B cell (primary cell): ENCODE results near the gene SBK1.

ENCODE experiments used
- CTCF ChIP-seq: fragments of 200-600 bp; IDR thresholded peaks from one replicate; pipeline ENCODE4 v1.8.0; 2022; ENCODE audit warnings: antibody characterized with exemption, mild to moderate bottlenecking
- EZH2 ChIP-seq: IDR thresholded peaks from 2 replicates; pipeline ENCODE4 v1.6.1; 2012; ENCODE audit warnings: borderline replicate concordance, low read depth, mild to moderate bottlenecking, moderate library complexity, low read length; ENCODE audit not compliant: insufficient read depth, poor library complexity, severe bottlenecking

- TF ChIP-seq CTCF = no peak
- no peak for TF ChIP-seq EZH2
These were observed 16.0 kb upstream of the SBK1 start for GRCh38 chr16:28276301-28276700.
